ENCODE data around the gene PAGE3. TPM values are rescaled to one million over a fixed set of nuclear protein-coding genes. Genes with fewer than 3 reads are reported as not detected.

Gene PAGE3
- total RNA-seq, 2 donors from 2014 or later, result not detected

- H3K27me3 ChIP-seq (ENCODE audit: control insufficient read depth, insufficient read depth, low read length, poor library complexity, severe bottlenecking), result no peaks in the 10 kb centered on the region
- no peaks in the 10 kb centered on the region for H3K36me3 ChIP-seq (ENCODE audit: control insufficient read depth, insufficient read depth, low read length)
- no peaks in the 10 kb centered on the region for H3K9me3 ChIP-seq (ENCODE audit: control insufficient read depth, low read length)
- no peaks in the 10 kb centered on the region for H3K27me3 Mint-ChIP-seq (ENCODE audit: insufficient read depth)
- no peaks in the 10 kb centered on the region for H3K4me1 ChIP-seq (ENCODE audit: control insufficient read depth, insufficient read depth, low read length)
- no peak for TF ChIP-seq CTCF (conservative IDR thresholded peaks at IDR 0.05)
- DNase-seq, result no peak
- no peak overlapping the region for H3K27ac Mint-ChIP-seq
- H3K27ac ChIP-seq (ENCODE audit: low read depth, low read length), result no peak overlapping the region
- H3K9me3 Mint-ChIP-seq, result peaks cover 70% of the 10 kb centered on the region
- no peak overlapping the region for H3K9ac ChIP-seq (ENCODE audit: extremely low read depth, low read length, poor library complexity, severe bottlenecking)
- H3K4me1 Mint-ChIP-seq, result no peaks in the 10 kb centered on the region
- no peaks in the 10 kb centered on the region for H3K36me3 Mint-ChIP-seq (ENCODE audit: low read depth)
- no peak overlapping the region for H3K4me3 ChIP-seq (ENCODE audit: low read length)
- 20 to 61% methylated on average over 1 to 6 of the region's 6 CpGs for WGBS, 2 experiments (ENCODE audit: insufficient coverage in 1 of 2, insufficient read length in 1 of 2)
- H3K4me3 Mint-ChIP-seq, result no peak overlapping the region
These were observed 23.9 kb downstream of the PAGE3 start for GRCh38 chrX:55240788-55241340.

- no peaks in the 10 kb centered on the region for H3K4me1 ChIP-seq (ENCODE audit: control insufficient read depth, insufficient read depth, low read length)
- H3K4me3 ChIP-seq (ENCODE audit: low read length), result no peak within 1 kb of the TSS
- Mint-ChIP-seq H3K27ac (no peak within 1 kb of the TSS), H3K9me3 (peaks cover 61% of the 10 kb centered on the region), H3K4me3 (no peak within 1 kb of the TSS), H3K4me1 (no peaks in the 10 kb centered on the region), H3K27me3 (ENCODE audit: insufficient read depth) (peaks cover 2% of the 10 kb centered on the region), H3K36me3 (ENCODE audit: low read depth) (no peaks in the 10 kb centered on the region)
- H3K27me3 ChIP-seq (ENCODE audit: control insufficient read depth, insufficient read depth, low read length, poor library complexity, severe bottlenecking), result no peaks in the 10 kb centered on the region
- no peak within 1 kb of the TSS for H3K9ac ChIP-seq (ENCODE audit: extremely low read depth, low read length, poor library complexity, severe bottlenecking)
- TF ChIP-seq CTCF (conservative IDR thresholded peaks at IDR 0.05), result no peak
- no peak for DNase-seq
- 87% methylated on average over 30 of the region's 30 CpGs; no CpG with 5 or more reads in 1 of the 2 experiments for WGBS, 2 experiments (ENCODE audit: insufficient coverage in 1 of 2, insufficient read length in 1 of 2)
- H3K9me3 ChIP-seq (ENCODE audit: control insufficient read depth, low read length), result no peaks in the 10 kb centered on the region
- H3K36me3 ChIP-seq (ENCODE audit: control insufficient read depth, insufficient read depth, low read length), result no peaks in the 10 kb centered on the region
- no peak within 1 kb of the TSS for H3K27ac ChIP-seq (ENCODE audit: low read depth, low read length)
These were observed 44.5 kb downstream of the PAGE3 start, which contains the start of gene PAGE5 for GRCh38 chrX:55220119-55220794. Gene PAGE5, plus strand, starts transcription at chrX:55220346. Its CDS starts 1,037 bp downstream, at chrX:55221383.

- H3K27me3 ChIP-seq (ENCODE audit: control insufficient read depth, insufficient read depth, low read length, poor library complexity, severe bottlenecking), result no peaks in the 10 kb centered on the region
- H3K36me3 ChIP-seq (ENCODE audit: control insufficient read depth, insufficient read depth, low read length), result no peaks in the 10 kb centered on the region
- H3K9me3 Mint-ChIP-seq, result peaks cover 69% of the 10 kb centered on the region
- no peak for TF ChIP-seq CTCF (conservative IDR thresholded peaks at IDR 0.05)
- WGBS, 2 experiments (ENCODE audit: insufficient coverage in 1 of 2, insufficient read length in 1 of 2), result 91 to 92% methylated on average over 2 to 3 of the region's 3 CpGs
- peaks cover 2% of the 10 kb centered on the region for H3K27me3 Mint-ChIP-seq (ENCODE audit: insufficient read depth)
- H3K36me3 Mint-ChIP-seq (ENCODE audit: low read depth), result no peaks in the 10 kb centered on the region
- no peaks in the 10 kb centered on the region for H3K4me1 ChIP-seq (ENCODE audit: control insufficient read depth, insufficient read depth, low read length)
- no peak overlapping the region for H3K9ac ChIP-seq (ENCODE audit: extremely low read depth, low read length, poor library complexity, severe bottlenecking)
- H3K4me3 ChIP-seq (ENCODE audit: low read length), result no peak overlapping the region
- no peak overlapping the region for H3K27ac ChIP-seq (ENCODE audit: low read depth, low read length)
- no peak overlapping the region for H3K4me3 Mint-ChIP-seq
- DNase-seq, result no peak
- H3K9me3 ChIP-seq (ENCODE audit: control insufficient read depth, low read length), result no peaks in the 10 kb centered on the region
- H3K4me1 Mint-ChIP-seq, result no peaks in the 10 kb centered on the region
- H3K27ac Mint-ChIP-seq, result no peak overlapping the region
These were observed 51.3 kb downstream of the PAGE3 start for GRCh38 chrX:55213381-55213780.
